Gastrocnemius medialis (tissue), 4 donors: ENCODE data around the gene GPHN.

Experiments used
- POLR2A ChIP-seq, 2 donors: fragments of 450-650 bp; IDR thresholded peaks; one replicate each; pipeline ENCODE4 v1.6.1; 2017; ENCODE audit warnings: antibody characterized with exemption in 2 of 2, mild to moderate bottlenecking in 2 of 2, moderate library complexity in 2 of 2
- TF ChIP-seq, protein P1 (sequence below), 5 experiments: fragments of 450-650 bp in 3 of 5; fragments of 200-600 bp in 2 of 5; sonication (generic) in 2 of 5; IDR thresholded peaks in 4 of 5; conservative IDR thresholded peaks in 1 of 5; 1 replicate in 4 of 5; 2 replicates in 1 of 5; pipeline ENCODE4 v1.5.1; 2016 to 2019; ENCODE audit warnings: antibody characterized with exemption in 5 of 5, mild to moderate bottlenecking in 3 of 5, moderate library complexity in 3 of 5

DNA sequence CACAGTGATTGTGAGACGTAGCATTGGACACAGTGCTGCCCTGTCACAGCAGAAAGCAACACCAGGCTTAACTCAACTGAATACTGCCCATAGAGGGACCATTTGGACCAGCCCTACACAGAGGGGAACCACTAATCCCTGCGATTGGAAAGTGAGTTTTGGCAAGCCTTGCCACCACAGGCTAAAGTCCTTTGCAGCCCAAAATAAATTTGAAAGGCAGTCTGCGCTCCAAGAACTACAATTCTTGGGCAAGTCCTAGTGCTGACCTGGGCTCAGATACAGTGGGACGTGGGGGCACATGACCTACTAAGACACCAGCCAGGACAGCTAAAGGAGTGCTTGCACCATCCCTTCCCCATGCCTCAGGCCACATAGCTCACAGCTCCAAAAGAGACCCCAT lies 349.9 kb downstream of the GPHN start:
- TF ChIP-seq, protein P1, sequence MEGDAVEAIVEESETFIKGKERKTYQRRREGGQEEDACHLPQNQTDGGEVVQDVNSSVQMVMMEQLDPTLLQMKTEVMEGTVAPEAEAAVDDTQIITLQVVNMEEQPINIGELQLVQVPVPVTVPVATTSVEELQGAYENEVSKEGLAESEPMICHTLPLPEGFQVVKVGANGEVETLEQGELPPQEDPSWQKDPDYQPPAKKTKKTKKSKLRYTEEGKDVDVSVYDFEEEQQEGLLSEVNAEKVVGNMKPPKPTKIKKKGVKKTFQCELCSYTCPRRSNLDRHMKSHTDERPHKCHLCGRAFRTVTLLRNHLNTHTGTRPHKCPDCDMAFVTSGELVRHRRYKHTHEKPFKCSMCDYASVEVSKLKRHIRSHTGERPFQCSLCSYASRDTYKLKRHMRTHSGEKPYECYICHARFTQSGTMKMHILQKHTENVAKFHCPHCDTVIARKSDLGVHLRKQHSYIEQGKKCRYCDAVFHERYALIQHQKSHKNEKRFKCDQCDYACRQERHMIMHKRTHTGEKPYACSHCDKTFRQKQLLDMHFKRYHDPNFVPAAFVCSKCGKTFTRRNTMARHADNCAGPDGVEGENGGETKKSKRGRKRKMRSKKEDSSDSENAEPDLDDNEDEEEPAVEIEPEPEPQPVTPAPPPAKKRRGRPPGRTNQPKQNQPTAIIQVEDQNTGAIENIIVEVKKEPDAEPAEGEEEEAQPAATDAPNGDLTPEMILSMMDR (IDR thresholded peaks at IDR 0.05 in 4 of 5, conservative IDR thresholded peaks at IDR 0.05 in 1 of 5), result no peak
- no peak for TF ChIP-seq POLR2A (IDR thresholded peaks at IDR 0.05)
